Fibroblast of gingiva (primary cell): Measurements from ENCODE around the gene ROM1.

Experiments
- DNase-seq: peaks from one replicate; pipeline ENCODE4 v3.0.0-alpha.2; 2011; ENCODE audit warnings: low read depth

Gene ROM1

DNA sequence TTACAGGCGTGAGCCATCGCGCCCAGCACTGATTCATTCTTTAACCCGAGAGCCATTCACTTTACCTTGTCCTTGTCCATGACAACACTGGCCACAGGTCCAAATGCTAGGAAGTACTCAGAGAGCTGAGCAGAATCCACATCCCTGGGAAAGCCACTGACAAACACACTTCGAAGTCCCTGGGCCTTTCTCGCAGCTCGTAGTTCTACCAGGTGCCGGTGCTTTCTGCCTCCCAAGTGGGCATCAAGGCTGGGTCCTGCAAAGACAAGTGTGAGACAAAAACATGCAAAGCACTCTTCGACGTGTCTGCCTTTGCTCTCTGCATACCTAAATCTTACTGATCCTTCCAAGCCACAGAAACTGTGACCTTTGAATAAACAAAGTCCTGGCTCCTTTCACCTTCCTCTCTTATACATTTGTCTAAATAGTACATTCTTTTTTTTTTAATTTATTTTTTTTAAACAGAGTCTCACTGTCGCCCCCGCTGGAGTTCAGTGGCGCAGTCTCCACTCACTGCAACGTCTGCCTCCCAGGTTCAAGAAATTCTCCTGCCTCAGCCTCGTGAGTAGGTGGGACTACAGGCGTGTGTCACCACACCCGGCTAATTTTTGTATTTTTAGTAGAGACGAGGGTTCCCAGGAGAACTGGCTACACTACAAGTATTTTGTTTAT, 24.0 kb upstream of the ROM1 start:
- no peak for DNase-seq

DNA sequence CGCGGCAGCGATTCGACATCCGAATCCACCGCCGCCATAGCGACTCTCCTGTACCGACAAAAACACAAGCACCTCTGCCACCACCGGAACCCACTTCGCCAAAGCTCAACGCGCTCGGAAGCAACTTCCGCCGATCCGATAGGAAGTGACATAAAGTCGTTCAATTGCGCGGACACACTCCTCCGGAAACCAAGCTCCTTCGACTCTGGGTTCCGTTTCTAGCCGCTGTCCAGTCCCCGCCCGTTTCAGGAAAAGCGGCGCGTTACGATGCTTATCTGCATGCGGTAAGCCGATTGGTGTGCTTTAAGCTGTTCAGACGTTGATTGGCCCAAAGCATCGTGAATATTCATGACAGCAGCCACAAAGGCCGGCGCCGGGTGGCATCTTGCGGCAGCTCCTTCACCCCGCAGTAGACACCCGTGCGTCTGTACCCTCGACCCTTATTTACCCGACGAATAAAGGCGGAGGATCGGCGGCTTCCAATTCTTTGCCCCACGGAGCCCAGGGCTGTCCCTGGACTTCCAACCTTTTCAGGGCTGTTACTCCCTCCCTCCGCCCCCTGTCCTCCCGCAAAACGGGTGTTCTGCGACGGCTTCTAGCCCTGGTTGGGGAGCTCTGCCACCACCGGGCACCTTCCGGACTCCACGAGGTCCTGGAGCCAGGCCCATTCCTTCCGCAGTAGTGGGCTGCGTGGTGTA, 21.5 kb upstream of the ROM1 start, which contains the start of gene TUT1:
TSS of gene TUT1 (minus strand) at position 76 of the 698 bp plus-strand sequence. CDS start at position 38, 38 bp downstream.
- DNase-seq: peak; percentile 99

DNA sequence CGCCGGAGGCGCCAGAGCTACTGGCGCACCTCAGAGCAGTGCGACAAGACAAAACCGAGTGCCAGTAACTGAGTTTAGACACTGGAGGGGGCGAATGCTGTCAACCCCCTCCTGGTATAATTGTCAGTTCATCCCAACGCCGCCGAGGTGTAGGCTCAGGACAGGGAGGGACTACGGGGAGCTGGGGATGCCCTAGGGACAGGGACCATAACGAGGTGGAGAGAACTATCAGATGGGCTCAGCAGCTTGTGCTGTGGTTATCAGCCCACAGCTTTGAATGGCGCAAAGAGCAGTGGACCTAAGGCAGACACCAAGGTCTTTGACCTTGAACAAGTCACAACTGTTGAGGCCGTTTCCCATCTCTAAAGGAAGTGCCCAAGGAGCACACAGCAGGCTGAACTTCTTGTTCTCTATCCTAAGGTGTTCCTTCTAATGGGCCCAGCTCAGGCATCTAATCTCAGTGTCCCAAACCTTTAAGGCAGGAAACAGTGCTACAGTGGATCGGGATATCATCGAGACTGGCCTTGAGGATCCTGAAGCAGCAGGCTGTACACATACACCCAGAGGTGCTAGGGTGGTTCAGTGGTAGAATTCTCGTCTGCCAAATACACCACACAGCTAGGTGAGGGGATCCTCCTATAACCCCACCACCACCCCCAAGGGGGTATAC, 20.8 kb upstream of the ROM1 start:
- DNase-seq: no peak

DNA sequence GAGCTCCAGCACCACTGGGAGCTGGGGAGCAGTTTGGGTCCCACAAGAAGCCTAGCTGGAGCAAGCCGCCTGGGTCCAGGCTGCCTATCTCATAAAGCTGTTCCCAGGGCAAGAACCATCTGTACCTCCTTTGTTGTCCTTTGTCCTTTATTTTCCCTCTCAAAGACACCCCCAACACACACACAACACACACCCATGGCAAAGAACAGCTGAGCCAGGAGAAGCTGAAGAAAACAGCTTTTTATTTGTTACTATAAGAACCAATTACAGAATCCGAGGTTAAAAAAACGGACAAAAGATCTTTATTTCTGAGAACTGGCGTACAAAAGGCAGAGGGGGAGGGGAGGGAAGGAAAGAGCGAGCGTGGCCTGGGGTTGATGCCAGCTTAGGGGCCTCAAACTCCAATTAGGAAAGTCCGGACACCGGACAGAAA, 20.1 kb upstream of the ROM1 start:
- no peak for DNase-seq

DNA sequence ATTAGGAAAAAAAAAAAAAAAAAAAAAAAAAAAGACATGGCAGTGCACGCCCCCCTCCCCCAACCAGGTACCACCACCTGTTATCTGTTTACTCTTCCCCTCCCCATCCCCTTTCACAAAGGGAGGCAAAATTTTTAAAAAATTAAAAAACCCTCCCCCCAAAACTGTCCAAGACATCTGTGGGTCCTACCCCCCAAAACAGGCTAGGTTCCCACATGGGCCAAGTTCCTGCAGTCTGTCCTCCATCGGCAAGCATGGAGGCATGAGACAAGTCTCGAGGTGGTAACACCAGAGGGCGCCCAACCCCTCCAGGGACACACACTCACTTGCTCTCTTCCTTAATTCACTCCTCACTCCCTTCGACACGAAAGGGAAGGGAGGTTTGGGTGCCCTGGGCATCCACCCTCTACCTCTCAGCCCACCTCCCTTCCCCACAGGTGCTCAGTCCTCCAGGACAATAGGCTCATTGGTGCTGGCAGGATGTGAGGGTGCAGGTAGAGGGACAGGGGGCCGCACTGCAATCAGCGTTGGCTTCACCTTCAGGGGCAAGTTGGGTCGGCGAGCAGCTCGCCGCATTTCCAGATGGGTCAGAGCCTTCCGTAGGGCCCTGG, 19.5 kb upstream of the ROM1 start:
- peak; percentile 74 for DNase-seq

DNA sequence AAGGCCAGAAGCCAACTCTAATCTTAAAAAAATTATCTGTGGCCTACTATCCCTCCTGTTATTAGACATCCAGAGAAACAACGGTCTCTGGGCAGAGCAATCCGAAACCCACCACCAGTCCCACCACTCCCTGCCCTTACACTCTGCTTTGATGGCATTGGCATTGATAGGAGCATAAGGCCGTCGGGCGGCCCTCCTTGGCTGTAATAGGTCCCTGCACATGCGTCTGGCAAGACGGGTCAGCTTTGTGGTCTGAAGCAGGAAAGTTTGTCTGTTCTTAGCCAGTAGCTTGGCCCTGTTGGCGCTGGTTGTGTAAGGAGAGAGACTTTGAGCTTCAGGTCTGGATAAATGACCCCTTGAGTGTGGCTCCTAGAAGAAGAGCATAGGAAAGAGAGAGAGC, 17.9 kb upstream of the ROM1 start:
- no peak for DNase-seq

DNA sequence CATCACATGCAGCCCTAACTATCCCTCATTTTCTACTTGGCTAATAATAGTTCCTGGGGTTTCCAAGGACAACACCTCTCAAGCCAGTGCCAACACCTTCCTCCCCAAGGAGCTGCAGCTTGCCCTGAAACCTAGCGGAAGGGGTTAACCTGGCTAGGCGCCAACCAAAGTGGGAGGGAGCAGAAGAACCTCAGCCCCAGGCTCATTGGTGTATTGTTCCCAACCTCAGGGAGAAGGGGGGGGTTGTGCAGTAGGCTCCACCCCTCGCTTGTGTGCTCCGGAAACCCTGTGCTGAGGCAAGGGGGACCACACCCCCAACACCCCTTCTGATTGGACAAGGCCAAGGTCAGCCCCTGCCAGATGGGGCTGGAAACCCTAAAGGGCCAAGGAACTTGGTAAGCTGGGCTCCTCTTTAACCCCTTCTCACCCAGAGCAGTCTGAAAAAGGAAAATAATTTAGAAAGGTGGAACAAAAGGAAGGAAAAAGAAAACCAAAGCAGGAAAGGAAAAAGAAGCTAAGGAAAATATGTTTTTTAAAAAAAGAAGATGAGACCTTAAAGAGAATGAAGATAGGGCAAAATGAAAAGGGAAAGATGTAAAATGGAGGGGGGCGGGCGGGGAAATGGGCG, 13.9 kb upstream of the ROM1 start:
- peak; percentile 99 for DNase-seq

DNA sequence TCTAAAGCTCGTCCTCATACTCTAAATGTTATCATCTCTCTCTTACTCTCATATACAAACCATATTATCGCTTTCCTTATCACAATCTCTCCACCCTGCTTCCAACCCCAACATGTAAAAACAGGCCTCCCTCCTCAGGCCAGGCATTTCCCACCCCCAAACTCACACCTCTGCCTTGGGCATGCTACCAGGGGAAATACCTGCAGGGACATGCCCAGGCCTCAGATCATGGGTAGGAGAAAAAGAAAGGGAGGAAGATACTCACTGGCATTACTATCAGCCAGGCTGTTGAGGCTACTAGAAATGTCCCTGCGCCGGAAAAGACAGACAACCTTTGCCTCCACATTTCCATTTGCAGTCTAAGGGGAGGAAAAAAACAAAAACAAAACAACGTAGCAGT, 13.2 kb upstream of the ROM1 start:
- no peak for DNase-seq

DNA sequence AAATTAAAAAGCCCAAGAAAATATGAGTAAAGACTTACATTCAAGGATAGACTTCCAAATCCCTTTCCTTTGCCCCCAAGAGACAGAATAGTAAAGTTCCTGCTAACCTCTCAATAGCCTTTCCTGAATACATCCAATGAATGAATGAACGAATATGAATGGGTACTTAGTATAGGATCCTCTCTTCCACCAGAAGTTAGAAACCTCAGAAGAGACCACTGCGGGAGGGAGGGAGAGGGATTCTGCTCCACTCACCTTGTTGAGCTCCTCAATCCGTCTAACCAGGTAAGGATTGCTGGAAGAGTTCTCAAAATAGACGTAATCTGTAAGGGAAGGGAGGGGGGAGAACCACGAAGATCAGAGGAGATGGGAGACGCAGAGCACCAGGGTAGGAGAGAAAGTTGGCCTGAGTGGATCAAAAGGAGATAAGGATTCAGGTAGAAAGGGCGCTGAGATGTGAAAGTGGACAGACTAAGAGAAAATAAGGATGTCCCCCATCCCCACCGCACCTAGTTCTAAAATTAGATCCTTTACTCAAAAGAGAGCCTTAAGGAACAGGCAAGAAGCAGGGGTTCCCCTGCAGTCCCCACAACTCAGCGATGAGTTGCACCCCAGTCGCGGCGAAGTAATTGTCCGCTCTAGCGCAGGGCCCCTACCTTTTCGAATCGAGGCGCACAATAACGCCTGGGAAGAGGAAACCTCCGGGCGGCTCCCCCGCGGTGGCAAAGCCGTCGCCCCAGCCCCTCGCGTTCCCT, 12.5 kb upstream of the ROM1 start:
- no peak for DNase-seq

DNA sequence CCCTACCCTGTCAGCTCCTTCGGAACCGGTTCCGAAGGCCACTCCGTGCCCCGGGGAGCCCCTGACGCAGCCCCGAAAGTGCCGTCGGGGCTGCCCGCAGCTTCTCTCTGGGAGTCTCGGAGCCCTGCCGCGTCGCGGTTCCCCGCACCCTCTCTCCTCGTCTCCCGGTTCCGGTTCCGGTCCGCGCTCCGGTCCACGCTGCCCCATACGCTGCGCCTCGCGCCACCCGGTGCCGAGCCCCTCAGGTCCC, 12.0 kb upstream of the ROM1 start:
- no peak for DNase-seq

DNA sequence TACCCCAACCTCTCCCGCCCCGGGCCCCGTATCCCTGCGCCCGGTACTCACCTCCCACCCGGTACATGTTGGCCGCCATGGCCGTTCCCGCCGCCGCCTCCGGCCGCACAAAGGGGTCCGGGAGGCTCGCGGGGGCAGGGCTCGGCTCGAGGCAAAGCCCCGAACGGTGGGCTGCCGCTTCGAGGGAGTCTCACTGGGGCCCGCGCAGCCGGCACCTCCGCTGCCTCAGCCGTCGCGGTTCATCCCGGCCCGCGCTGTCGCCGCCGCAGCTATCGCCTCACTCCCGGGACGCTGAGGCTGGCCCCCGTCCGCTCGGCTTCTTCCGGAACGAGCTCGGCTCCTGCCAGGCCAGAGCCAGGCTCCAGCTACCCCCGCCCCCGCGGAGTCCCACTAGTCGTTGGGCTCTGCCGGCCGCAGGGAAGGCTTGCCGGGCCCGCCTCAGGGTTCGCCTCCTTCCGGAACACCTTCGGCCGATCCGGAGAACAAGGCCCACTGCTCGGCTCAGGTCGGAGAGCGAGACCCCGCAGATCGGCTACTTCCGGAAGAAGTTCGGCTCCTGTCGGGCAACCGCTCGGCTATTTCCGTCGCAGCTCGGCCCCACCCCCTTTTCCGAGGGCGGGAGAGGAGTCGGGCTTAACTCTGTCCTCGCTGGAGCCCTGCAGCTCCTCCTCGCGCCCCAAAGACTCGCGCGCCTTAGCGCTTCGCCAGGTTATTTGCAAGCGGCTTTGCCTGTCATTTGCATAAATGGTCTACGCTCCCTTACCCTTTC, 11.5 kb upstream of the ROM1 start, which contains the start of gene MTA2:
TSS of gene MTA2 (minus strand) at position 494 of the 769 bp plus-strand sequence. CDS start at position 79, 415 bp downstream.
- DNase-seq: peak; percentile 97

DNA sequence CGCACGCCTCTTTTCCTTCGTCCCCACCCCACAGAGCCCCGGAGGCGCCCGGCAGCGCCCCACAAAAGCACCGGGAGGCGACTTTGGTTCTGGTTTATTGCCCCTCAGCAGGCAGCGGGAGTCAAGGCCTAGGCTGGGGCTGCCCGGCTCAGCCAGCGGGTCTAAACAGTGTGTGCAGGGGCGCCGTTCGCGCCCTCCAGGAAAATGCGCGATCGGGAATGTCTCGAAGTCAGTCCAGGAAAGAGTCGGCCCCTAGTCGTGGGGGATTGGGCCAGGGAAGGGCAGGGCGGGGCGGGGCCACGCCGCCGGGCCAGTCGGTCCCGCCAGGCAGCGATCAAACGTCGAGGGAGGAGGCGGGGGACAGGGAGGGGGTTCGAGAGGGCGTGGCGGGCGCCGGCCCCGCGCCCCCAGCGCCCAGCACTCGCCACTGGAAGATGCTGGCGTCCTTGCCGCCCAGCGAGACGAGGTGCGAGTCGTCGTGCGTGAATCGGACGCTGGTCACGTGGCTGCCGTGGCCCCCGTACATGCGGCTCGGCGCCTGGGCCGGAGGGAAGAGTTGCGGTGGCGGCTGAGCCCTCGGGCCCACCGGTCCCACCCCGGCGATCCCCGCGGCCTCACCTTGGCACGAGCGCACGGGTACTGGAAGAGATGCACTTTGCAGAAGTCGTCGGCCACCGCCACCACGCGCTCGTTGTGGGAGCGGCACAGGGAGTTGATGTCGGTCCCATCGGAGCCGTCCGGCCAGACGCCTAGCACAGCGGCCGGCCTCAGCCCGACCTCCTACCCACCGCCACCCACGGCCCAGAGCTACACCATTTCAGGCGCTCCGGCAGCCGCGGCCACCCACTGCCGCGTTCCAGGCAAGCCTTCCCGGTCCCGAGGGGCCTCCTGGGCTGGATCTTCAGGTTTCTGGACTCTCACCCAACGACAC, 10.7 kb upstream of the ROM1 start:
- peak; percentile 69 for DNase-seq

DNA sequence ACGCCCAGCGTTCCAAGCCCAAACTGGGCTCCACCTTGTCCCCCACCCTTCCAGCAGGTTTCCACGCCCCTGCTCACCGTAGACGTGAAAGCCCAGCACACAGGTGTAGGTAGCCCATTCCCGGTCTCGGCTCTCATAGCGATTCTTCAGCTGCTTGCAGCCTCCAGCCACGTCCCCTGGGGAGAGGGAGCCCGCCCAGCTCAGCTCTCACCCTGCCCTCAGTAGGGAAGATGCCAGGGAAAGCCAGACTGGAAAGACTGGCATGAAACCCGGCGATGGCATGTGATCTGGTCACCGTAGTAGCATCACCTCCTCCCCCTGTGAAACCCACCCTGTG, 10.0 kb upstream of the ROM1 start:
- DNase-seq: peak; percentile 34

DNA sequence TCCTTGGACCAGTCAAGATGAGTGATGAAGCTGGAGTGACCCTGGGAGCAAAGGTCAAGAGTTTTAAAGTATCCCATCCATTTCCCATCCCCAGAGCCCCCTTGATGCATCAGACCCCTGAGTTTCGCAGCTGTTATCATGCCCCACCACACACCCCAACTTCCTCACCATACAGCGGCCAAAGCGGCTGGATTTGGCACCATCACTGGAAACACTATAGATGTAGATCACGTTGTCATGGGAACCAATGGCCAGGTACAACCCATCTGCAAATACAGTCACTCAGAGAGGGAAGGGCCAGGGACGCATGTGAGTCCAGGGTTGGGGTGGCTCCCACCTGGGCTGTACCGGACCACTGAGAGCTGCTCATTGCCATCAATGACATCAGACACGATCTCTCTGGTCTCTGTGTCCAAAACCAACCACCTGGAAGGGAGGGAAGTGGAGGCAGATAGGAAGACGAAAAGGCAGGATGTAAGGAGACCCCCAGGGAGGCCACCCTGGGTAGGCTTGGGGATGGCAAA, 9.2 kb upstream of the ROM1 start:
- no peak for DNase-seq

DNA sequence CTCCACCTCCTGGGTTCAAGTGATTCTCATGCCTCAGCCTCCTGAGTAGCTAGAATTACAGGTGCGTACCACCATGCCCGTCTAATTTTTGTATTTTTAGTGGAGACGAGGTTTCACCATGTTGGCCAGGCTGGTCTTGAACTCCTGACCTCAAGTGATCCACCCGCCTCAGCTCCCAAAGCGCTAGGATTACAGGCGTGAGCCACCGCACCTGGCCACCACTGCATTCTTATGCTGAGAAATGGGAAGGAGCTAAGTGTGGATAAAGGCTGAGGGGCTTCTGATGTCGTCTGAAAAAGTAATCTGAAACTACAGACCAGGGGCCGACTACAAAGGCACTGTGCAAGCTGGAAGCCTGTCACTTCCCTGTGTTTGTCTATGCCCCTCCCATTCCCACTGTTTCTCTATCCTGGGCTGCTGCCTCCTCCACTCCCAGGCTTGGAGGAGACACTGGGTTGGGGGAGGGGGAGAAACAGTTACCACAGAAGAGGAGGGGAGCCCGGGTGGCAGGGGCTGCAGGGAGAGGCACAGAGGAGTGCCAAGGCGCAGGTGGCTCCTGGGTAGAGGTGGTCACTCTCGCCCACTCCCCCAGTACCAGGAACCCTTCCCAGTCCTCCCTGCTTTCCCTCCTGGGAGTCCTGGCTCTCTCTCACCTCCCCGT, 8.5 kb upstream of the ROM1 start:
- no peak for DNase-seq

DNA sequence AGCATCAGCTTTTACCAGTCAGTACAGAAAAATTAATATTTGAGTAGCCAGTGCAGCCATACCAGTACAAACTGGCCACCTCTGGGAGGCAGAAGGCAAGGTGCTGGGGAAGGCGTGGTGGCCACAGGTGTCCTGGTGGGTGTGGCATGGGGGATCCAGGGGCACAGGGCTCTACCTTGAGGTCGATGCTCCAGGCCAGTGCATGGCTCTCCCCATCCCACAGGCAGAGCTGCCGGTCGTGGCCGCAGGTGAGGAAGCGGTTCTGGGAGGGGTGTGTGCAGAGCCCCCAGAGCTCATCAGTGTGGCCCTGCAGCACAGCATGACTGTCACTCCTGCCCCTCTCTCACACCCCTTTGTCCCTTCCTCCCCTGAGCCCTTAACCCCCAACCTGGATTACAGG, 7.6 kb upstream of the ROM1 start:
- no peak for DNase-seq

DNA sequence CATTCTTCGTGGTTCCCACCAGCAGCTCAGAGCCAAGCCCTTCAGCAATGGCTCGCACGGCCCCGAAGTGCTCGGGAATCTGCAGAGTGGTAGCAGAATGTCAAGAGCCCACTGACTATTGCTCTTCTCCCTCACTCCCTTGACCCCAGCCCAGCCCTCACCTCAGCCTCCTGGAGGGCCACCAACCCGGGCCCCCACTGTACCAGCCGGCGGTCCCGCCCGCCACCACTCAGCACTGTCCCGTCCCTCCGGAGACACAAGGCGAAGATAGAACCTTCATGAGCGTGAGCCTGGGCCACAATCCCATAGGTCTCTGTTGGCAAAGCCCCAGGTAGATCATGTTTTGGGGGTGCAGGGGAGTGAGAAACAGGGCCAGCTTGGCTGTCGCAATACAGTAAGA, 7.2 kb upstream of the ROM1 start:
- DNase-seq: no peak

DNA sequence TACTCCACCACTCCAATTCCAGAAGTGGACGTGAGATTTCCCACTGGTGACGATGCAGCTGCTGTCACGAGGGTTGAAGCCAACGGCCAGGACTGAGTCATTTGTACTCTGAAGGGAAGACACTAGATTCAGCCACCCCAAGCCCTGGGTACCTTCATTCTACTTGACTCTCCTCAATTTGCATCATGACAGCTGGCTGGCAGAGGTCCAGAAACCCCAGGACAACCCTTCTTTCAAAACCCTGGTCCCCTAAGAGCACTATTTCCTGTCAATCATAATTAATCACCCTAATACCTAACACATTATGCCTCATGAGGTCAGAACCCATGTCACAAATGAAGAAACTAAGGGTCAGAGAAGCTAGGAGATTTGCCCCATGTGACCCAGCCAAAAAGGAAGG, 5.3 kb upstream of the ROM1 start:
- DNase-seq: no peak

DNA sequence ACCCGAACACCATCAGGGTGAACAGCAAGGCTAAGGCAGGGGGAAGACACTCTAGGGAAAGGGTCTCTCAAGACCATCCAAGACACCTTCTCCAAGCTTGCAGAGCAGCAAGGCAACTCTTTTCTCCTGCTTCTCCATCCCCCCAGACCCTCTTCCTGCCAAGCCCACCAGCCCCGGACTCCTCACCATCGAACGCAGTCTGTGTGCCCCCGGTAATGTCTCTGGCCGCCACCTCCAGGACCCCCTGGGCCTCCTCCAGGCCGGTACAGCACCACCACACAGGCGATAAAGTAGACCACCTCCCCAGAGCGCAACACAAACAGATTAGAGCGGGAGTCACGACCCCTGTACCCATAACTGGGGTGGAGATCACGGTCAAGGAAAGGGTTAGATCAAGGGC, 4.3 kb upstream of the ROM1 start:
- DNase-seq: no peak
